Transverse colon (tissue), 4 donors: ENCODE results near the gene SPATA24. TPM values are rescaled to one million over a fixed set of nuclear protein-coding genes. Genes with fewer than 3 reads are reported as not detected.
A peak's percentile ranks its signal among the peaks of the same experiment; 100 is the strongest.

ENCODE experiments used
- DNase-seq: peaks from one replicate; pipeline ENCODE4 v3.0.0-alpha.2; 2019
- H3K27ac ChIP-seq, 4 donors: fragments of 200-600 bp; sonication (generic); 2 replicates each; pipeline ENCODE4 v1.5.1; 2016 to 2018; ENCODE audit warnings: inconsistent platforms in 4 of 4
- H3K27me3 ChIP-seq: fragments of 200-600 bp; sonication (generic); 2 replicates; pipeline ENCODE4 v1.5.1; 2017; ENCODE audit warnings: inconsistent platforms
- H3K36me3 ChIP-seq, 4 donors: fragments of 200-600 bp; sonication (generic); 2 replicates each; pipeline ENCODE4 v1.5.1; 2017 to 2019; ENCODE audit warnings: inconsistent platforms in 4 of 4
- H3K4me1 ChIP-seq, 4 donors: fragments of 200-600 bp; sonication (generic); 2 replicates each; pipeline ENCODE4 v1.5.1; 2017 to 2020; ENCODE audit warnings: inconsistent platforms in 4 of 4
- H3K4me3 ChIP-seq, 4 donors: fragments of 200-600 bp; sonication (generic); 1 replicate in 1 of 4; 2 replicates in 3 of 4; pipeline versions ENCODE4 v1.5.1 to v1.6.1; 2017 to 2019; ENCODE audit warnings: inconsistent platforms in 4 of 4
- H3K9me3 ChIP-seq, 2 donors: fragments of 200-600 bp; sonication (generic); 2 replicates each; pipeline ENCODE4 v1.5.1; 2017 to 2019; ENCODE audit warnings: inconsistent platforms in 2 of 2
- CTCF ChIP-seq, 5 experiments: fragments of 200-600 bp in 3 of 5; fragments of 450-650 bp in 2 of 5; sonication (generic) in 3 of 5; IDR thresholded peaks; 1 replicate in 2 of 5; 2 replicates in 3 of 5; pipeline ENCODE4 v1.5.1; 2016 to 2017; ENCODE audit warnings: antibody characterized with exemption in 5 of 5, inconsistent platforms in 3 of 5, mild to moderate bottlenecking in 2 of 5, moderate library complexity in 1 of 5
- EP300 ChIP-seq: sonication (generic); formaldehyde crosslinking; IDR thresholded peaks from one replicate; pipeline ENCODE4 v1.6.1; 2017; ENCODE audit warnings: antibody characterized with exemption, low read depth
- POLR2A ChIP-seq: fragments of 450-650 bp; IDR thresholded peaks from one replicate; pipeline ENCODE4 v1.6.1; 2016; ENCODE audit warnings: antibody characterized with exemption, mild to moderate bottlenecking, moderate library complexity
- POLR2AphosphoS5 ChIP-seq, 3 donors: sonication (generic); formaldehyde crosslinking; IDR thresholded peaks; one replicate each; pipeline ENCODE4 v1.6.1; 2016; ENCODE audit warnings: antibody characterized with exemption in 3 of 3
- WGBS, 2 donors: methylation state at CpG; one replicate each; pipeline ENCODE4 v1.1.5; 2018; ENCODE audit warnings: low coverage in 1 of 2; 5-methylcytosine and 5-hydroxymethylcytosine counted together
- in situ Hi-C, 4 donors: fragments of 200-750 bp; cut with MboI; loops; one replicate each; pipeline versions ENCODE4 v1.15.0 to v1.15.1; 2017; ENCODE audit warnings: low sequenced_read_pairs in 3 of 4, low pct_ligation_motif_present in 1 of 4, low pct_unique_long_range_greater_than_20kb in 1 of 4
- intact Hi-C: fragments of 100-400 bp; cut with DNase I; formaldehyde crosslinking; loops from one replicate; pipeline ENCODE4 v1.15.1; 2023; ENCODE audit warnings: low total_unique reads
- total RNA-seq, 4 donors: library from RNA; depleted of rRNA; stranded (reverse); fragments of >200 nt; gene quantifications; one replicate each; pipeline ENCODE4 v1.1.0, GENCODE V29; 2016

Gene SPATA24
- total RNA-seq, 4 donors from 2014 or later: 3.0 TPM; not detected in 2

- H3K27me3 ChIP-seq: no peaks in the 10 kb centered on the region
- H3K27ac ChIP-seq: peak within 1 kb of the TSS; percentile 35 to 79 (median 62)
- in situ Hi-C loops: no loop called here
- 57% methylated on average over 10 of the region's 10 CpGs; no CpG with 5 or more reads in 1 of the 2 donors for WGBS, 2 donors
- TF ChIP-seq CTCF (IDR thresholded peaks at IDR 0.05): no peak
- TF ChIP-seq EP300: no peak
- TF ChIP-seq POLR2AphosphoS5 (IDR thresholded peaks at IDR 0.05): no peak
- no peak for TF ChIP-seq POLR2A
- peak; percentile 80 for DNase-seq
- no peak within 1 kb of the TSS for H3K4me3 ChIP-seq
- intact Hi-C loops: no loop called here
- peaks cover 11 to 46% (median 40%) of the 10 kb centered on the region in 4 donors for H3K4me1 ChIP-seq
- H3K36me3 ChIP-seq: no peaks in the 10 kb centered on the region
- no peaks in the 10 kb centered on the region for H3K9me3 ChIP-seq
Measured at GRCh38 chr5:139383275-139383992, 20.5 kb downstream of the SPATA24 start, which contains the start of gene SLC23A1. Gene SLC23A1 (minus strand): TSS chr5:139383297. CDS start chr5:139383253, 44 bp downstream.

DNA sequence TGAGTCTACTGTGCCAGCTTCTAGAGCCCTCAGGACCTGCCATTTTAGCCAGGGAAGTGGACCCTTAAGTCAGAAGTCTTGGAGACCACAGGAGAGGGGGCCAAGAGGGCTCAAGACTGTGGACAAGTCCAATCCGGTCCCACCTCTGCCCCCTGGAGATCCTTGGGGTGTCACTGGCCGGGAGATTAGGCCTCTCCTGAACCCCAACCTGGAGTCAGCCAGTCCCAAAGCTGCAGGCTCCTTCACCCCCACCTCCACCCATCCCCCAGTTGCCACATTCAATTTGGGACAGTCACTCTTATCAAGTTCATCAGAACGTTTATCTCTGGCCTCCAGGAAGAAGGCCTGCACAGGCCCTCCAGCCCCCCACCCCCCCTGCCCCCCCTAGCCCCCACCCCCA, 21.1 kb downstream of the SPATA24 start:
- WGBS, 2 donors: 49% methylated on average over 2 of the region's 3 CpGs; no CpG with 5 or more reads in 1 of the 2 donors
- TF ChIP-seq POLR2AphosphoS5 (IDR thresholded peaks at IDR 0.05) (no peak), POLR2A (no peak), CTCF (IDR thresholded peaks at IDR 0.05) (no peak), EP300 (no peak)
- no peak overlapping the region for H3K4me3 ChIP-seq
- peak overlapping the region; percentile 35 to 68 (median 56) for H3K27ac ChIP-seq
- DNase-seq: no peak
- no peaks in the 10 kb centered on the region for H3K9me3 ChIP-seq
- intact Hi-C loops: no loop called here
- H3K36me3 ChIP-seq: no peaks in the 10 kb centered on the region
- no peaks in the 10 kb centered on the region for H3K27me3 ChIP-seq
- peaks cover 11 to 42% (median 37%) of the 10 kb centered on the region in 4 donors for H3K4me1 ChIP-seq
- in situ Hi-C loops: no loop called here

- Histone ChIP-seq H3K27ac (peak overlapping the region; percentile 35 to 68 (median 56)), H3K27me3 (no peaks in the 10 kb centered on the region), H3K36me3 (no peaks in the 10 kb centered on the region), H3K9me3 (no peaks in the 10 kb centered on the region), H3K4me1 (peaks cover 11 to 39% (median 32%) of the 10 kb centered on the region in 4 donors), H3K4me3 (no peak overlapping the region)
- in situ Hi-C loops (no loop called here), intact Hi-C loops (no loop called here)
- WGBS, 2 donors: 82 to 87% methylated on average over 3 to 28 of the region's 28 CpGs
- DNase-seq: peak; percentile 28
- TF ChIP-seq EP300 (no peak), CTCF (IDR thresholded peaks at IDR 0.05) (no peak), POLR2A (no peak), POLR2AphosphoS5 (IDR thresholded peaks at IDR 0.05) (no peak)
Measured at GRCh38 chr5:139381837-139382761, 21.8 kb downstream of the SPATA24 start.
